Calu3 (cell line): ENCODE results near the gene CISTR. TPM values are rescaled to one million over a fixed set of nuclear protein-coding genes. Genes with fewer than 3 reads are reported as not detected.

ENCODE experiments used
- BruUV-seq: library from RNA; stranded (reverse); fragments of 400-500 nt; replicated peaks from 2 replicates; lab custom pipeline; 2021; lab: Mats Ljungman, UMichigan
- CTCF ChIA-PET: fragments of 300-600 bp; sonication (Branson Sonifier 250); formaldehyde crosslinking; loops from one replicate; lab custom pipeline; 2022; ENCODE audit warnings: antibody characterized with exemption; lab: Charles Lee
- DNase-seq: peaks from one replicate; pipeline ENCODE4 v3.0.0; 2022
- H3K27ac Mint-ChIP-seq: one replicate; pipeline ENCODE4 v1.8.0; 2022; ENCODE audit warnings: mixed read lengths; ENCODE audit not compliant: unreplicated experiment
- H3K27me3 Mint-ChIP-seq: one replicate; pipeline ENCODE4 v1.8.0; 2022; ENCODE audit warnings: mixed read lengths; ENCODE audit not compliant: unreplicated experiment
- H3K36me3 Mint-ChIP-seq: one replicate; pipeline ENCODE4 v1.8.0; 2022; ENCODE audit warnings: mild to moderate bottlenecking, moderate library complexity, mixed read lengths; ENCODE audit not compliant: insufficient read depth, unreplicated experiment
- H3K4me1 Mint-ChIP-seq: one replicate; pipeline ENCODE4 v1.8.0; 2022; ENCODE audit warnings: mild to moderate bottlenecking, low read depth, mixed read lengths; ENCODE audit not compliant: unreplicated experiment
- H3K4me3 Mint-ChIP-seq: one replicate; pipeline ENCODE4 v1.8.0; 2022; ENCODE audit warnings: mild to moderate bottlenecking, low read depth, moderate library complexity, mixed read lengths; ENCODE audit not compliant: unreplicated experiment
- H3K9me3 Mint-ChIP-seq: one replicate; pipeline ENCODE4 v1.8.0; 2022; ENCODE audit warnings: low read depth, mixed read lengths; ENCODE audit not compliant: unreplicated experiment
- CTCF ChIP-seq: fragments of 200-600 bp; IDR thresholded peaks from one replicate; pipeline ENCODE4 v1.8.0; 2022; ENCODE audit warnings: antibody characterized with exemption; ENCODE audit not compliant: unreplicated experiment
- intact Hi-C: fragments of 100-400 bp; cut with micrococcal nuclease; formaldehyde crosslinking; loops from one replicate; pipeline ENCODE4 v1.10.0; 2022; ENCODE audit not compliant: unreplicated experiment
- total RNA-seq: library from RNA; stranded (reverse); gene quantifications from 2 replicates; pipeline ENCODE4 v1.2.3, GENCODE V29; 2022

The CISTR gene
- total RNA-seq, 1 experiment from 2014 or later = not detected

- H3K4me3 Mint-ChIP-seq = no peak overlapping the region
- no peaks in the 10 kb centered on the region for H3K27me3 Mint-ChIP-seq
- intact Hi-C loops = no loop called here
- no TSS peak for BruUV-seq
- H3K36me3 Mint-ChIP-seq = no peaks in the 10 kb centered on the region
- H3K9me3 Mint-ChIP-seq = no peaks in the 10 kb centered on the region
- TF ChIP-seq CTCF = no peak
- no peak overlapping the region for H3K27ac Mint-ChIP-seq
- CTCF ChIA-PET = no interaction called here
- no peak for DNase-seq
- no peaks in the 10 kb centered on the region for H3K4me1 Mint-ChIP-seq
These were observed 13.8 kb downstream of the CISTR start for GRCh38 chr12:53737951-53738405.

DNA sequence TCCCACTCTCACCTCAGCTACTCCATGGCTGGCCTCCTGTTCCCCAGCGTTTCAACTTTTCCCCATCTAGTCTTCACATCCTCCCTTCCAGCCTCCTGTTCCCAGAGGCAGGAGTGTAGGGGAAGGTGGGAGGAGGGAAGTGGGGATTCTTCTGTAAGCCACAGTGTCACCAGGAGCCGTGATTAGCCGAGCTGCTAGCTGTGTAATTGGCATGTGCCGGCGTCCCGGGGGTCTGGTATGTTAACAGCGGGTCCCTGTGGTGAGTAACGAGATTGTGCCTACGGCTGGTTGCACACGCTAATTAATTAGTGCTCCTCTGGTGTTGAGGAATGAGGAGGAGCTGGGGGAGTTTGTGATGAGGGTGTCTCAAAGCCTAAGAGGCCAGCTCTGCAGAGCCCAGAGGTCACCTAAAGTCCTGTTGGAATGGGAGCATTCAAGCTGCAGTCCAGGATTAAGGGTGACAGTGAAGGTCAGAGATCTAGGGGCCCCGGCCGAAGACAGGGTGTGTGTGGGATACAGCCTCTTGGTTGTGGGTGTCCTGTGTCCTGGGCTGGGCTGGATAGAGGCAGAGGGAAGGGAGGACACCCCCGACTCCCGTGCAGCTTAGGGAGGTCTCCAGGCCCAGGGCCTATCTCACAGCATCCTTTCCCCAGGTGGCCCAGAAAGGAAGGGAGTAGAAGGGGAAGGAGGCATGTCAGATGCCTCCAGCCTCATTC is 14.5 kb downstream of the CISTR start:
- no peak overlapping the region for H3K4me3 Mint-ChIP-seq
- H3K36me3 Mint-ChIP-seq = no peaks in the 10 kb centered on the region
- BruUV-seq = no TSS peak
- intact Hi-C loops = no loop called here
- TF ChIP-seq CTCF = no peak
- CTCF ChIA-PET = no interaction called here
- no peak overlapping the region for H3K27ac Mint-ChIP-seq
- no peaks in the 10 kb centered on the region for H3K4me1 Mint-ChIP-seq
- H3K27me3 Mint-ChIP-seq = no peaks in the 10 kb centered on the region
- no peak for DNase-seq
- H3K9me3 Mint-ChIP-seq = no peaks in the 10 kb centered on the region

- no peaks in the 10 kb centered on the region for H3K9me3 Mint-ChIP-seq
- H3K36me3 Mint-ChIP-seq = no peaks in the 10 kb centered on the region
- no TSS peak for BruUV-seq
- H3K4me3 Mint-ChIP-seq = no peak overlapping the region
- H3K4me1 Mint-ChIP-seq = no peaks in the 10 kb centered on the region
- no peak for TF ChIP-seq CTCF
- CTCF ChIA-PET = no interaction called here
- DNase-seq = no peak
- H3K27ac Mint-ChIP-seq = no peak overlapping the region
- intact Hi-C loops = no loop called here
- H3K27me3 Mint-ChIP-seq = no peaks in the 10 kb centered on the region
These were observed 15.2 kb downstream of the CISTR start for GRCh38 chr12:53736592-53736991.

GRCh38 chr12:53735556-53735955 is 16.2 kb downstream of the CISTR start:
- Mint-ChIP-seq H3K4me3 (no peak overlapping the region), H3K4me1 (no peaks in the 10 kb centered on the region), H3K27me3 (no peaks in the 10 kb centered on the region), H3K27ac (no peak overlapping the region), H3K9me3 (no peaks in the 10 kb centered on the region), H3K36me3 (no peaks in the 10 kb centered on the region)
- CTCF ChIA-PET = interaction anchor here (0.7 kb wide), 1 partner anchor 8 kb away, joined by 3 read pairs; no protein-coding TSS in a partner anchor
- DNase-seq = no peak
- TF ChIP-seq CTCF = no peak
- intact Hi-C loops = no loop called here
- BruUV-seq = no TSS peak
